Hepatocyte (in vitro differentiated cells): Measurements from ENCODE around the gene AP2A2. TPM values are rescaled to one million over a fixed set of nuclear protein-coding genes. Genes with fewer than 3 reads are reported as not detected.

Experiments
- DNase-seq: peaks from one replicate; pipeline ENCODE4 v3.0.0-alpha.2; 2016; ENCODE audit warnings: low spot score
- H2AFZ ChIP-seq: fragments of 200-600 bp; sonication (generic); 2 replicates; pipeline ENCODE4 v1.6.0; 2016; ENCODE audit warnings: antibody characterized with exemption, mild to moderate bottlenecking
- H3K27ac ChIP-seq: fragments of 200-600 bp; sonication (generic); 2 replicates; pipeline ENCODE4 v1.5.1; 2016; ENCODE audit warnings: mild to moderate bottlenecking
- H3K27me3 ChIP-seq: fragments of 200-600 bp; sonication (generic); 2 replicates; pipeline ENCODE4 v1.6.1; 2016
- H3K36me3 ChIP-seq: fragments of 200-600 bp; sonication (generic); replicated peaks from 2 replicates; pipeline ENCODE4 v1.5.1; 2016; ENCODE audit warnings: low read depth; ENCODE audit not compliant: insufficient read depth
- H3K4me1 ChIP-seq: fragments of 200-600 bp; sonication (generic); 2 replicates; pipeline ENCODE4 v1.5.1; 2016; ENCODE audit warnings: mild to moderate bottlenecking, moderate library complexity; ENCODE audit not compliant: insufficient read depth
- H3K4me2 ChIP-seq: fragments of 200-600 bp; sonication (generic); 2 replicates; pipeline ENCODE4 v1.6.0; 2016
- H3K4me3 ChIP-seq: fragments of 200-600 bp; sonication (generic); 2 replicates; pipeline ENCODE4 v1.5.1; 2016; ENCODE audit warnings: mild to moderate bottlenecking
- H3K79me2 ChIP-seq: fragments of 200-600 bp; sonication (generic); 2 replicates; pipeline ENCODE4 v1.6.0; 2017; ENCODE audit warnings: mild to moderate bottlenecking
- H3K9me2 ChIP-seq: fragments of 200-600 bp; sonication (generic); replicated peaks from 2 replicates; pipeline ENCODE4 v1.6.0; 2017; ENCODE audit warnings: mild to moderate bottlenecking; ENCODE audit not compliant: insufficient read depth
- H3K9me3 ChIP-seq: fragments of 200-600 bp; sonication (generic); 2 replicates; pipeline ENCODE4 v1.5.1; 2016; ENCODE audit warnings: low read depth, mild to moderate bottlenecking
- H4K20me1 ChIP-seq: fragments of 200-600 bp; sonication (generic); 2 replicates; pipeline ENCODE4 v1.6.0; 2016; ENCODE audit warnings: mild to moderate bottlenecking; ENCODE audit not compliant: insufficient read depth, poor library complexity, severe bottlenecking
- CTCF ChIP-seq: fragments of 200-600 bp; sonication (generic); IDR thresholded peaks from 2 replicates; pipeline ENCODE4 v1.5.1; 2016; ENCODE audit warnings: antibody characterized with exemption, mild to moderate bottlenecking; ENCODE audit not compliant: poor library complexity
- EZH2 ChIP-seq: fragments of 200-600 bp; sonication (generic); IDR thresholded peaks from 2 replicates; pipeline ENCODE4 v1.6.1; 2016; ENCODE audit warnings: antibody characterized with exemption, mild to moderate bottlenecking, borderline replicate concordance
- EZH2phosphoT487 ChIP-seq: fragments of 200-600 bp; sonication (generic); IDR thresholded peaks from one replicate; pipeline ENCODE4 v1.6.1; 2018; ENCODE audit warnings: antibody characterized with exemption, mild to moderate bottlenecking, low read depth, moderate library complexity; ENCODE audit not compliant: unreplicated experiment, severe bottlenecking
- WGBS: methylation state at CpG from one replicate; pipeline ENCODE4 v1.1.6; 2016; ENCODE audit warnings: low lambda C conversion rate; ENCODE audit errors: missing lambda C conversion rate; 5-methylcytosine and 5-hydroxymethylcytosine counted together
- polyA plus RNA-seq: library from polyadenylated mRNA; unstranded; fragments of >200 nt; fragmentation: Nextera tagmentation; extraction: Ambion mirVana; gene quantifications from 2 replicates; pipeline ENCODE4 v1.2.1, GENCODE V29; 2016
- total RNA-seq: library from RNA; depleted of rRNA; stranded (reverse); fragments of >200 nt; gene quantifications from 2 replicates; pipeline ENCODE4 v1.2.3, GENCODE V29; 2014

Gene AP2A2
- total and polyA plus RNA-seq, 2 experiments from 2014 or later: 49.7 to 68.0 TPM

GRCh38 chr11:1055109-1055703 lies 129.5 kb downstream of the AP2A2 start:
- H3K27ac ChIP-seq: no peak overlapping the region
- no peaks in the 10 kb centered on the region for H4K20me1 ChIP-seq
- H2AFZ ChIP-seq: no peak overlapping the region
- H3K4me3 ChIP-seq: no peak overlapping the region
- H3K9me2 ChIP-seq: no peaks in the 10 kb centered on the region
- H3K79me2 ChIP-seq: no peaks in the 10 kb centered on the region
- TF ChIP-seq CTCF (no peak), EZH2 (no peak), EZH2phosphoT487 (no peak)
- peaks cover 6% of the 10 kb centered on the region for H3K4me1 ChIP-seq
- no peaks in the 10 kb centered on the region for H3K27me3 ChIP-seq
- H3K9me3 ChIP-seq: no peaks in the 10 kb centered on the region
- H3K4me2 ChIP-seq: no peak overlapping the region
- no peaks in the 10 kb centered on the region for H3K36me3 ChIP-seq
- 93% methylated on average over 17 of the region's 17 CpGs for WGBS
- no peak for DNase-seq

GRCh38 chr11:1055990-1056771 lies 130.5 kb downstream of the AP2A2 start:
- Histone ChIP-seq H4K20me1 (no peaks in the 10 kb centered on the region), H3K9me3 (no peaks in the 10 kb centered on the region), H3K27ac (no peak overlapping the region), H3K4me1 (peaks cover 6% of the 10 kb centered on the region), H2AFZ (no peak overlapping the region), H3K4me3 (no peak overlapping the region), H3K4me2 (no peak overlapping the region), H3K9me2 (no peaks in the 10 kb centered on the region), H3K27me3 (no peaks in the 10 kb centered on the region), H3K36me3 (no peaks in the 10 kb centered on the region), H3K79me2 (no peaks in the 10 kb centered on the region)
- whole genome bisulfite sequencing: 92% methylated on average over 44 of the region's 46 CpGs
- no peak for DNase-seq
- no peak for TF ChIP-seq EZH2
- TF ChIP-seq CTCF: no peak
- TF ChIP-seq EZH2phosphoT487: no peak

GRCh38 chr11:1057806-1058205 lies 132.1 kb downstream of the AP2A2 start:
- 88% methylated on average over 16 of the region's 16 CpGs for WGBS
- H3K4me2 ChIP-seq: no peak overlapping the region
- no peaks in the 10 kb centered on the region for H3K36me3 ChIP-seq
- H3K9me3 ChIP-seq: no peaks in the 10 kb centered on the region
- H3K9me2 ChIP-seq: no peaks in the 10 kb centered on the region
- H3K27ac ChIP-seq: no peak overlapping the region
- H2AFZ ChIP-seq: no peak overlapping the region
- no peaks in the 10 kb centered on the region for H4K20me1 ChIP-seq
- TF ChIP-seq EZH2phosphoT487 (no peak), CTCF (no peak), EZH2 (no peak)
- no peaks in the 10 kb centered on the region for H3K27me3 ChIP-seq
- no peak for DNase-seq
- no peak overlapping the region for H3K4me3 ChIP-seq
- peaks cover 6% of the 10 kb centered on the region for H3K4me1 ChIP-seq
- no peaks in the 10 kb centered on the region for H3K79me2 ChIP-seq
